HG03558 (cell line): ENCODE data around the gene IGFBPL1.
"Not testable (repeated sequence)": the region's sequence is repeated elsewhere in the genome, so short reads cannot be mapped to it uniquely, and the experiment has no call there.

ENCODE experiments used
- ATAC-seq: cut with Tn5 transposase; IDR thresholded peaks from one replicate; pipeline ENCODE4 v1.9.1; 2021; ENCODE audit warnings: moderate number of reproducible peaks; ENCODE audit not compliant: unreplicated experiment; ENCODE audit errors: extremely low read depth

The IGFBPL1 gene

GRCh38 chr9:38404314-38404713 is 19.9 kb downstream of the IGFBPL1 start:
- ATAC-seq: no peak

GRCh38 chr9:38401994-38402393 is 22.3 kb downstream of the IGFBPL1 start:
- ATAC-seq: no peak

GRCh38 chr9:38399191-38399590 is 25.1 kb downstream of the IGFBPL1 start:
- not testable (repeated sequence) for ATAC-seq

GRCh38 chr9:38396371-38396671 is 27.9 kb downstream of the IGFBPL1 start:
- ATAC-seq: no peak

GRCh38 chr9:38395653-38396370 is 28.4 kb downstream of the IGFBPL1 start:
- ATAC-seq: no peak

GRCh38 chr9:38394416-38394815 is 29.8 kb downstream of the IGFBPL1 start:
- ATAC-seq: no peak

- ATAC-seq: no peak
These were observed 31.0 kb downstream of the IGFBPL1 start for GRCh38 chr9:38393128-38393796.

- peak; percentile 94 for ATAC-seq
These were observed 31.8 kb downstream of the IGFBPL1 start, which contains the start of gene ALDH1B1 for GRCh38 chr9:38392235-38393127. Gene ALDH1B1, plus strand, starts transcription at chr9:38392702. Its CDS starts 3,047 bp downstream, at chr9:38395749.

GRCh38 chr9:38391278-38392118 is 32.8 kb downstream of the IGFBPL1 start:
- no peak for ATAC-seq

GRCh38 chr9:38390851-38391250 is 33.4 kb downstream of the IGFBPL1 start:
- ATAC-seq: no peak

- no peak for ATAC-seq
These were observed 33.8 kb downstream of the IGFBPL1 start for GRCh38 chr9:38390442-38390841.

- no peak for ATAC-seq
These were observed 34.9 kb downstream of the IGFBPL1 start for GRCh38 chr9:38389313-38389712.

GRCh38 chr9:38388283-38389223 is 35.7 kb downstream of the IGFBPL1 start:
- ATAC-seq: no peak

- ATAC-seq: no peak
These were observed 36.5 kb downstream of the IGFBPL1 start for GRCh38 chr9:38387751-38388150.

GRCh38 chr9:38387066-38387465 is 37.2 kb downstream of the IGFBPL1 start:
- no peak for ATAC-seq

GRCh38 chr9:38386319-38386895 is 37.8 kb downstream of the IGFBPL1 start:
- ATAC-seq: no peak

- no peak for ATAC-seq
These were observed 38.4 kb downstream of the IGFBPL1 start for GRCh38 chr9:38385896-38386295.

GRCh38 chr9:38384990-38385848 is 39.0 kb downstream of the IGFBPL1 start:
- no peak for ATAC-seq
